Activated naive CD8-positive, alpha-beta T cell treated with anti-CD3 and anti-CD28 coated beads, Interleukin-2, amount 50 U/mL, for 24 hours (primary cell): ENCODE results near the gene KCNC1.

Experiments
- ATAC-seq: fragments of 150-1000 bp; cut with Tn5 transposase; one replicate; pipeline ENCODE4 v1.10.0; 2021
- DNase-seq: peaks from one replicate; pipeline ENCODE4 v3.0.0; 2021
- H3K27ac Mint-ChIP-seq: one replicate; pipeline ENCODE4 v1.8.0; 2021; ENCODE audit warnings: mild to moderate bottlenecking, mixed read lengths
- H3K27me3 Mint-ChIP-seq: one replicate; pipeline ENCODE4 v1.8.0; 2021; ENCODE audit warnings: mixed read lengths
- H3K36me3 Mint-ChIP-seq: one replicate; pipeline ENCODE4 v1.8.0; 2021; ENCODE audit warnings: low read depth, mixed read lengths
- H3K4me1 Mint-ChIP-seq: one replicate; pipeline ENCODE4 v1.8.0; 2021; ENCODE audit warnings: mixed read lengths
- H3K4me3 Mint-ChIP-seq: one replicate; pipeline ENCODE4 v1.8.0; 2021; ENCODE audit warnings: mild to moderate bottlenecking, moderate library complexity, mixed read lengths
- H3K9me3 Mint-ChIP-seq: one replicate; pipeline ENCODE4 v1.8.0; 2021; ENCODE audit warnings: mixed read lengths

The KCNC1 gene

DNA sequence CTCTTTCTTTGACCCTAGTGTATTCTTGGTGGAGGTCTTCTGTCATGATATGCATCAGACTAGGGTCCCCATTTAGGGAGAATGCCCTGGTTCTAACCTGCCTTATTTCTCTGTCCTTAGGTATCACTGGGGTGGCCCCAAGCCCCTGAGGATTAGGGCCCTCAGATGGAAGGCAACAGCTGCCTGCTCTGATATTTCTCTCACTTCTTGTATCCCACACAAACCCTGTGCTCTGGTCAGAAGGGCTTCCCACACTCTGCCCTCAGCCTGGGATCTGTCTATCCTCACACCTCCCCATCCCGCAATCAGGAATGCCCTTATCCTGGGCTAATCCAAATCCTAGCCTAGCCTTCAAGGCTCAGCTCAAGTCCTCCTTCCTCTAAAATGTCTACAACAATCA is 75.5 kb downstream of the KCNC1 start:
- ATAC-seq (no peak), DNase-seq (no peak)
- H3K27me3 Mint-ChIP-seq: no peaks in the 10 kb centered on the region
- H3K36me3 Mint-ChIP-seq: no peaks in the 10 kb centered on the region
- no peaks in the 10 kb centered on the region for H3K9me3 Mint-ChIP-seq
- H3K27ac Mint-ChIP-seq: no peak overlapping the region
- H3K4me1 Mint-ChIP-seq: no peaks in the 10 kb centered on the region
- no peak overlapping the region for H3K4me3 Mint-ChIP-seq

DNA sequence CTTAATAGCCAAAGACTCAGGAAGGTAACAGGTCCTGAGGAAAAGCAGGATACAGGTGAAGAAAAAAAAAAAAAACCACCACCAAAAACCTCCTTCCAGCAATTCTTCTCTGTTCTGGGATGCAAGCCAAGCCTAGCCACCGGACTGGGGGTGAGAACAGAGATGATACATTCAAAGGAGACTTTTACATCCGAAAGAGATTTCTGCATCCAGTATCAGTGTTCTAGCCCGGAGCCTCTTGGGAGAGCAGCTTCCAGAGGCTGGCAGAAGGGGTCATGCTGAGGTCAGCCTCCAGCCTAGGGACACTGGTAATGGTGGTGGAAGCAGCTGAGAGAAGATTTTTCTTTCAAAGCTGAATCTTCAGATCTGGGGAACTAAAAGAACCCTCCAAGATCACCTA is 76.2 kb downstream of the KCNC1 start:
- Mint-ChIP-seq H3K36me3 (no peaks in the 10 kb centered on the region), H3K4me3 (no peak overlapping the region), H3K9me3 (no peaks in the 10 kb centered on the region), H3K27me3 (no peaks in the 10 kb centered on the region), H3K27ac (no peak overlapping the region), H3K4me1 (no peaks in the 10 kb centered on the region)
- DNase-seq (no peak), ATAC-seq (no peak)

DNA sequence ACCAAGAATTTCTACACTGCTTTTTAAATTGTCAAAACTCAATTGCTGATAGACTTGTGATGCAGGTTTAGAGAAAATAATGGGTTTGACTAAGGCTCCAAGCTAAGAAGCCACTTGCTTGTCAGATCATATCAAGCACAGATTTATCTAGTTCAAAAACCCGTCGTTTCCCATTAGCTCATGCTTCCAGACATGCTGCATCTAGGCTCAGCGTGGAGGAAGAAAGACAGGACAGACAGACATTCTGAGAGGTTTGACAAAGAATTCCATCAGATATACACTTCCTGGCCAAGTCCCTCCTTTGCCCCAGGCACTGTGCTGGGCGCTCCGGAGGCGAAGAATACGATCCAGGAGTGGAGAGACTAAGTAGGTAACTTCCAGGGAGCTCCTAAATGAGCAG is 76.8 kb downstream of the KCNC1 start:
- Mint-ChIP-seq H3K27ac (no peak overlapping the region), H3K36me3 (no peaks in the 10 kb centered on the region), H3K4me1 (no peaks in the 10 kb centered on the region), H3K4me3 (no peak overlapping the region), H3K27me3 (no peaks in the 10 kb centered on the region), H3K9me3 (no peaks in the 10 kb centered on the region)
- DNase-seq (no peak), ATAC-seq (no peak)

DNA sequence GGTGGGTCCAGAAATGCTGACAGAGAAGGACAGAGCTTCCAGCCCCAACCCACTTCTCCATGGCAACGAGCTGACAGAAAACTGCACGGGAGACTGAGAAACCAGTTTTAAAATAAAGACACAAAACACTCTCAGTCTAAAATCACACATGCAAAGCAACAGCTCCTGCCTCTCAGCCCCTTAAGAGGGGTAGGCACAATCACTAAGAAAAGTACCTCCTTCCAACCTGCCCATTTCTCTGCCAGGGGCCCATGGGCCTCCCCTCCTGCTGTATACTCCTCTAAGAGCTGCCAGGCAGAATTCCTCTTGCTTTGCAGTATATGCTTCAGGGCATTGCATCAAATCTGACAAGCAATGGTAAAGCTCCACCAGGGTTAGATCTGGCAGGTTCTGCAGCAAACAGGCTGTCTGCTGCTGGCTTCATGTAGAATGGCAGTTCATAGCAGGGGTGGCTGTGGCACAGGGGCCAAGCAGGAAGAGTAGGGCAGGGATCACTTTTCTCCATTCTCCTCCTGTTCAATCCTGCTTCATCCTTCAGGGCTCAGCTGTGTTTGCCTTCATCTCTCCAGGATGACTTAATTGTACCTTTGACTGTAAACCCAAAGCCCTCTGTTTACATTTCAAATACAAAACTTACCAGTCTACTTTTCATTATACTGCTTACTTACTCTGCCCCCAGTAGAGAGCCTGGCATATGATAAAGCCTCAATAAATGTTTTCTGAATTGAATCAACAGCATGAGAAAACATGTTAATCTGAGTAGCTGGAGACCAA is 77.7 kb downstream of the KCNC1 start:
- ATAC-seq (no peak), DNase-seq (no peak)
- no peak overlapping the region for H3K27ac Mint-ChIP-seq
- no peaks in the 10 kb centered on the region for H3K27me3 Mint-ChIP-seq
- no peaks in the 10 kb centered on the region for H3K9me3 Mint-ChIP-seq
- H3K4me1 Mint-ChIP-seq: no peaks in the 10 kb centered on the region
- H3K36me3 Mint-ChIP-seq: no peaks in the 10 kb centered on the region
- H3K4me3 Mint-ChIP-seq: no peak overlapping the region

DNA sequence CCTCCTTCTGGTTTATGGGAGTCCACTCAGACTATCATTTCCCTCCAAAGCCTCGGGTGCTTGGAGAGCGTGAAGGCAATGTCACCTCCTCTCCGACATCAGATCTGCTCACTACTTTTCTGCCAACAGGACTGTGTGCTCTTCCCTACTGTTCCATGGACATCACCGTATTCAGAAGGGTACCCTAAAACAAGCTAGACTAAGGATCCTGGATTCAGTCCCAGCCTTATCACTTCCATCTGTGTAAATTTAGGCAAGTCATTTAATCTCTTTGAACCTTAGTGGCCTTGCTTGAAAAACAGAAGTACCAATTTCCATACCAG is 78.2 kb downstream of the KCNC1 start:
- no peaks in the 10 kb centered on the region for H3K9me3 Mint-ChIP-seq
- DNase-seq: no peak
- no peaks in the 10 kb centered on the region for H3K27me3 Mint-ChIP-seq
- ATAC-seq: no peak
- H3K27ac Mint-ChIP-seq: no peak overlapping the region
- no peak overlapping the region for H3K4me3 Mint-ChIP-seq
- no peaks in the 10 kb centered on the region for H3K4me1 Mint-ChIP-seq
- no peaks in the 10 kb centered on the region for H3K36me3 Mint-ChIP-seq

DNA sequence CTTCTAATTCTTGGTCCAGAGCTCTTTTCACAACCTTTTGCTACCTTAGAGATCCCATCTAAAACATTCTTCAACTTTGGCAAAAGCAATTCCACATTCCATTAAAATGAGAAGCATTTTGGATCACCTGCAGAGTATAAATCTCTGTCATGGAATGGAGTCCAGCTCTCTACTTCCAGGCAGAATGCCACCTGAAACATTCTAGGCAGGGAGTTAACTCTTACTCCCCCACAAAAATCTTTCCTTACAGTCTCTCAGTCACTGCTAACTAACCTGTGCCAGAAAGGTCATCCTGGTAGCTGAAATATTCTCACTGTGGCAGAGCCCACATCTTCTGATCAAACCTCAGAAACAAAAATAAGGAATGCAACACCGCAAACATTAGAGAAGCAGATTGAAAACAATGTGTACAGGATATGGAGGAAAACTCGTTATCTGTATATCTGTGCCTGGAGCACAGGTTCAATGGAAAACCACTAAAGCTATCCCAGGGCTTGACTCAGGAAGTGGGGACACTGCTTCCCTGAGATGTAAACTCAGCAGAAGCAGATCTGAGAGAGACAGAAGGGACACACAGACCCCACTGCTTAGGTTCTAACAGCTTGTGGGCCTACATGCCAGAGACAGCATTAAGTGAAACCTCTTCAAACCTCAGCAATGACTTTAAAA is 78.9 kb downstream of the KCNC1 start:
- Mint-ChIP-seq H3K4me3 (no peak overlapping the region), H3K27me3 (no peaks in the 10 kb centered on the region), H3K4me1 (no peaks in the 10 kb centered on the region), H3K36me3 (no peaks in the 10 kb centered on the region), H3K9me3 (no peaks in the 10 kb centered on the region), H3K27ac (no peak overlapping the region)
- DNase-seq (no peak), ATAC-seq (no peak)

DNA sequence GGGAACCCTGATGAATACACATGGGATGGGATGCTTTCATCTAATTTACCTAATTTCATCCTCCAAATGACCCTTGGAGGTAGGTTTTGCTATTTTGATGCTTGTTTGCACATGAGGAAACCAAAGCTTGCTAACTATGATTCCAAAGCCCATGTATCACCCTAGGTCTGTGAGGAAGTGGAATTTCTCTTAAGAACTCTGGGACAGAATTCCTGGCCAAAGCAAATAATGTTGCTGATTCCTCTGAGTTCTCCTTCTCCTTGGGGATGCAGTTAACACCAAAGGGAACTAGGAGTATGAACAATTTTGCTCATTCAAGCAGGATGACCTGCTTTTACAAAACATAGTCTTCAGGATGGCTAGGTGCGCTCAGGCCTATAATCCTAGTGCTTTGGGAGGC is 80.0 kb downstream of the KCNC1 start:
- peaks cover 4% of the 10 kb centered on the region for H3K4me1 Mint-ChIP-seq
- H3K27ac Mint-ChIP-seq: no peak overlapping the region
- no peaks in the 10 kb centered on the region for H3K36me3 Mint-ChIP-seq
- no peaks in the 10 kb centered on the region for H3K9me3 Mint-ChIP-seq
- DNase-seq (no peak), ATAC-seq (no peak)
- H3K27me3 Mint-ChIP-seq: no peaks in the 10 kb centered on the region
- H3K4me3 Mint-ChIP-seq: no peak overlapping the region

DNA sequence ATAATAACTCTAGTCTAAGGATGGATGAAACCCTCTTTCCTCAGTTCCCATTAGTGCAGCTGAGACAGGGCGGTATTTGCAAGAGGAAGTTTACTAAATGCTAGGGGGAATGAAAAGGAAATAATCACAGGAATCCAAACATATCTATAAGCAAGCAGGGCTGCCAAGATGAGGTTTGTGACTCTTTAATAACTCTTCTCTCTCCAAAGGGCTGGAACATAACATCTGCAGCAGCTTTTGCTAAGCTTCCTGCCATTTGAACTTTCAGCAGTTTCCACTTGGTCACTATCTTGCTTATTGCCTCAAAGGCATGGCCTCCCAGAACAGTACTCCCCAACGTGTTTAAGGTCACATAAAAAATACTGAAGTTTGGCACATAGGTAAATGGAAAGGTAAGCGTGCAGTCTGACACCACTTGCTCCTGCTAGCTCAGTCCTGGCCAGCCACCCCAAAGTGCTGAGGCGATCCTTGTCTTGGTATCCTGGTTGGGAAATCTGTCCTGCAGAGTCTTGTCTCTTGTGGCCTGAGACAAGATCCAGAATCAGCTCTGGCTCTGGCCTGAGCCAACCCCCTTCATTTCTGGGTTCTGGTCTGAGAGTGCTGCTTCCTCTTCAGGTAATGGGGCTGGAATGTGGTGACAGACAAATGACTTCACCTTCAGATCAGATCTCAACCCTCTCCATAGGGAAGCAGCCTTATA is 81.8 kb downstream of the KCNC1 start:
- peaks cover 4% of the 10 kb centered on the region for H3K4me1 Mint-ChIP-seq
- H3K27ac Mint-ChIP-seq: no peak overlapping the region
- ATAC-seq: no peak
- DNase-seq: no peak
- H3K36me3 Mint-ChIP-seq: no peaks in the 10 kb centered on the region
- H3K4me3 Mint-ChIP-seq: no peak overlapping the region
- no peaks in the 10 kb centered on the region for H3K9me3 Mint-ChIP-seq
- H3K27me3 Mint-ChIP-seq: no peaks in the 10 kb centered on the region

DNA sequence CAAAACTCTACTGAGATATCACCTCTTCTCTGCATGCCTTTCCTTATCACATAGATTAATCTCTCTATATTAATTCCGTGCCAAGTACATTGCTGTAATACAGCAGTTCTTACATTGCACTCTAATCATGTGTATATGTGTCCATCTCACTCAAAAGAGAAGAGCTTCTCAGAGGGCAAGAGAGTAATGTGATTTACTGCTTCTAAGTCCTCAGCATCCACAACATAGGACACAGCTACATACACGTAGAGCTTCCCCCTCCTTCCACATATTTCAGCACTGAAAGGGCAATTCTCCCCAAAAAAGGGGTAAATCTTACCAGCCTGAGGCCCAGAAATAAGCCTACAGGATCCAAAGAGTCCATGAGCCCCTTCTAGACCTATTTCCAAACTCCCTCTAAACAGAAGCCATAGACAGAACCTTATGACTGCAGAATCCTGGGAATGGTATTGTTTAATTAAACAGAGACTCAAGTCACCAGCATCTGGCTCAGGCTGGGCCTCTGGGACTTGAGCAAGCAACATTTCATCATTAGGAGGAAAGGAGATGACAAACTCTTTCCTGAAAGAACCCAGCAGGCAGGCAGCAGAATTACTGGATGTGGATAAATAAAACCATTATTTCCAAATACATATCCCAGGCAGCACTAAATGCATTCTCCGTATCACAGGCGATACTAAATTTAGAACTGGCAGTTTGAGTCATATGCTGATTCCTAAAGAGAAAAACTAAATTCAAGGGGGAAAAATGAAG is 87.2 kb downstream of the KCNC1 start:
- DNase-seq (no peak), ATAC-seq (no peak)
- no peak overlapping the region for H3K4me3 Mint-ChIP-seq
- H3K4me1 Mint-ChIP-seq: peaks cover 4% of the 10 kb centered on the region
- H3K27me3 Mint-ChIP-seq: no peaks in the 10 kb centered on the region
- no peaks in the 10 kb centered on the region for H3K9me3 Mint-ChIP-seq
- no peak overlapping the region for H3K27ac Mint-ChIP-seq
- no peaks in the 10 kb centered on the region for H3K36me3 Mint-ChIP-seq

DNA sequence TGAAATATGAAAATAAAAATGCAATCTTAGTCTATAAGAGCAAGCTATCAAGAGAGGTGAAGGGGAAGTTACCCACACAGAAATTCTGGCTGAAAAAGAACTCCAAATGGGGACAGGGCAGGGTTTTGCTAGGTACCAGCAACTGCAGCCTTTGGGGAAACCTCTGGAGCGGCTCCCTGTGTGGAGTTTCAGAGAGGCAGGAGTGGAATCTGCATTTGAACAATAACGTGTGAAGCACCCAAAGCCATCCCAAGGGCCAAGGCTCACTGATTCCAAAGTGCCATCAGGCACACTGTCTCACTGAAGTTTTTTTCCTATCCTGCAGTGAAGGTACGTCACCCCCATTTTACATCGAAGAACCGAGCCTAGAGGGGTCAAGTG is 87.8 kb downstream of the KCNC1 start:
- H3K4me1 Mint-ChIP-seq: peaks cover 4% of the 10 kb centered on the region
- no peak overlapping the region for H3K27ac Mint-ChIP-seq
- DNase-seq (no peak), ATAC-seq (no peak)
- H3K36me3 Mint-ChIP-seq: no peaks in the 10 kb centered on the region
- H3K4me3 Mint-ChIP-seq: no peak overlapping the region
- H3K9me3 Mint-ChIP-seq: no peaks in the 10 kb centered on the region
- H3K27me3 Mint-ChIP-seq: no peaks in the 10 kb centered on the region

DNA sequence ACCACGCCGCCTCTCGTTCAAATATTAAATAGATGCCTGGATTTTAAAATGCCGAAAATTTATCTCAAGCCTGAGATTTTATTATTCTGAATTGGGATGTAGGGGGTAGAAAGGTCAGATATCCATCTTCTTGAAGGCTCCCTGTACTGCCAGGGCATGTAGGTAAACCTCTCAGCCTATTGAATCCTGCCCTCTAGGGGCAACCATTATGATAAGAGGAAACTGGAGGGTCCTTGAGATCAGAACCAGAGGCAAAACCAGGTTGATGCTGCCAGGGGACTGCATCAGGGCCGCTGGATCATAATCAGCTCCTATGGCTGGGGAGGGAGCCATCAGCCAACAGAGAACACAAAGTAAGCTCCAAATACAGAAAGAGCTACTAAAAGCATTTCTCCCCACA is 92.4 kb downstream of the KCNC1 start:
- Mint-ChIP-seq H3K36me3 (no peaks in the 10 kb centered on the region), H3K4me3 (no peak overlapping the region), H3K27ac (no peak overlapping the region)

DNA sequence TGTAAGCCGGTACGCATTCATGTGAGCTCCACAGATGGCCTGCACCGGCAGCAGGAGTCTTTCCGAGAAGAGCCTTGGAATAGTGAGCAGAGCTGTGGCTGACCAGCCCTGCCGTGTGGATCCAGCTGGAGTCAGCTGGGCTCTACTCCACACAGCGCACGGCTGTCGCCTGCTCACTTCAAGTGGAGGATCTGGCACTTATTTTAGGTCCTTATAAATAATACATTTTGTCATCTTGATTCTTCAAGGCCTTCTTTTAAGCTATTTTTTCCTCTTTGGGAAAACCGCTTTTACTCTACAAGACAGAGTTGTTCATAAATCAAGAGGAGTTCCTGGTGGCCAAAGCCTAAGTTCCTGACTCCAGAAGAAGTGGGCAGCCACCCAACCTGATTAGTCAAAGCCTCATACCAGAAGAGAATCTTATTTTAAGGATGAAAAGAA is 93.8 kb downstream of the KCNC1 start:
- no peaks in the 10 kb centered on the region for H3K4me1 Mint-ChIP-seq
- H3K36me3 Mint-ChIP-seq: peaks cover 2% of the 10 kb centered on the region
- H3K4me3 Mint-ChIP-seq: no peak overlapping the region
- H3K27ac Mint-ChIP-seq: no peak overlapping the region
- DNase-seq (no peak), ATAC-seq (no peak)
- H3K27me3 Mint-ChIP-seq: no peaks in the 10 kb centered on the region
- no peaks in the 10 kb centered on the region for H3K9me3 Mint-ChIP-seq

More for the DNA sequence above, 92.4 kb downstream of the KCNC1 start:
- no peak for ATAC-seq
- DNase-seq: no peak
- H3K4me1 Mint-ChIP-seq: no peaks in the 10 kb centered on the region
- no peaks in the 10 kb centered on the region for H3K27me3 Mint-ChIP-seq
- H3K9me3 Mint-ChIP-seq: no peaks in the 10 kb centered on the region

DNA sequence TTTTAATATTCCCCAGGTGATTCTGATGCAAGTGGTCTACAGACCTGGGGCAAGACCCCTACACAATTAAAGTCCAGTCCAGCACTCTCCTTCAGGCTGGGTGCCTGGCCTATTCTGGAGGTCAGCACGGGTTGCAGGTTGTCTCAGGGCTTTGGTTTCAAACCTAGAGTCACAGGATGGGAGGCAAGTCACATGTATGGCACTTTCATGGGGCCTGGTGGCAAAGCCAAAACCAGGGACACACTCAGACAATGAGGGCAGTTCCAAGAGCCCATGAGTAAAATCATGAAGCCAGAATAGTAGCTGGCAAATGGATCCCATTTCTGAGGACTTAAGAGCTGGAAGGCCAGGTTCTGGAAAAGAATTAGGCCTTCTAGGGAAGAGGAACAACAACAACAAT is 96.6 kb downstream of the KCNC1 start:
- H3K27me3 Mint-ChIP-seq: no peaks in the 10 kb centered on the region
- H3K27ac Mint-ChIP-seq: no peak overlapping the region
- no peaks in the 10 kb centered on the region for H3K9me3 Mint-ChIP-seq
- ATAC-seq: no peak
- peaks cover 2% of the 10 kb centered on the region for H3K36me3 Mint-ChIP-seq
- no peak overlapping the region for H3K4me3 Mint-ChIP-seq
- DNase-seq: no peak
- no peaks in the 10 kb centered on the region for H3K4me1 Mint-ChIP-seq

DNA sequence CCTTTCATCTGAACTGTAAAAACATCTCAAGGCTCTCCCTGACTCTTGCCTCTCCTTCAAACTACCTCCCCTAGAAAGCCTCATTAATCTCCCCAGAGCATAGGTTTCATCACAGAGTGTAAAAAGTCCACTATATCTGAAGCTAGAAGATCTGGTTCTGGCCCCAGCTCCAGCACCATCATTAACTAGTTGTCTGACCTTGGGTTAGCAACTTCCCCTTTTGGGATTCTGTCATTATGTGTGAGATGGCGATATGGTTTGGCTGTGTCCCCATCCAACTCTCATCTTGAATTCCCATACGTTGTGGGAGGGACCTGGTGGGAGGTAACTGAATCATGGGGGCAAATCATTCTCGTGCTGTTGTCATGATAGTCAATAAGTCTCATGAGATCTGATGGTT is 97.3 kb downstream of the KCNC1 start:
- H3K9me3 Mint-ChIP-seq: no peaks in the 10 kb centered on the region
- ATAC-seq (no peak), DNase-seq (no peak)
- H3K27me3 Mint-ChIP-seq: no peaks in the 10 kb centered on the region
- no peak overlapping the region for H3K4me3 Mint-ChIP-seq
- H3K4me1 Mint-ChIP-seq: no peaks in the 10 kb centered on the region
- no peak overlapping the region for H3K27ac Mint-ChIP-seq
- H3K36me3 Mint-ChIP-seq: peaks cover 2% of the 10 kb centered on the region
